ENCODE results near the gene GPC6. TPM values are rescaled to one million over a fixed set of nuclear protein-coding genes. Genes with fewer than 3 reads are reported as not detected.

Gene GPC6
- total and polyA plus RNA-seq, 9 of the 15 experiments (the other 6 are each of a cell fraction or from before 2014, with no cell fraction given): under 0.01 to 0.20 (median 0.01) TPM; not detected in 4

GRCh38 chr13:94196413-94196812, 969.8 kb downstream of the GPC6 start (continued):
- no peak for TF ChIP-seq ZNF408 (CRISPR knock-in tag; IDR thresholded peaks at IDR 0.05; ENCODE audit: low read depth)
- no peak for TF ChIP-seq MAZ (CRISPR knock-in tag; conservative IDR thresholded peaks at IDR 0.05 in 1 of 2, IDR thresholded peaks at IDR 0.05 in 1 of 2)
- TF ChIP-seq ATF7 (IDR thresholded peaks at IDR 0.05): no peak

- H2AFZ ChIP-seq (ENCODE audit: low read depth, low read length): no peak overlapping the region
- FAIRE-seq (no peak), ATAC-seq (no peak), DNase-seq (ENCODE audit: extremely low read depth in 1 of 4, low spot score in 3 of 4) (no peak)
- H3K9ac ChIP-seq (ENCODE audit: insufficient read depth in 1 of 2, low read depth in 2 of 2, low read length in 2 of 2): no peak overlapping the region
- TF ChIP-seq FOS (IDR thresholded peaks at IDR 0.05; ENCODE audit: extremely low read depth, insufficient read length): no peak
- no peak for TF ChIP-seq EZH2 (IDR thresholded peaks at IDR 0.05; ENCODE audit: borderline replicate concordance, low read depth, low read length)
- intact Hi-C loops (cut with micrococcal nuclease): no loop called here
- no peak overlapping the region for H3K4me3 ChIP-seq
- H4K20me1 ChIP-seq (replicated peaks; ENCODE audit: control insufficient read depth, insufficient read depth, low read length): no peaks in the 10 kb centered on the region
- no TSS peak for BruUV-seq (replicated peaks)
- H3K9me3 ChIP-seq (replicated peaks; ENCODE audit: control insufficient read depth, insufficient read depth, low read depth, low read length): no peaks in the 10 kb centered on the region
- no peak overlapping the region for H3K27ac ChIP-seq (ENCODE audit: extremely low read depth, low read depth, low read length)
- no peaks in the 10 kb centered on the region for H3K4me1 ChIP-seq (replicated peaks in 1 of 2; ENCODE audit: control insufficient read depth in 2 of 2, insufficient read depth in 2 of 2, low read length in 2 of 2)
- WGBS (ENCODE audit: insufficient coverage, low coverage, missing lambda C conversion rate): 0% methylated on average over 4 of the region's 4 CpGs
- no peaks in the 10 kb centered on the region for H3K27me3 ChIP-seq (ENCODE audit: control insufficient read depth in 2 of 2, insufficient read depth in 2 of 2, low read length in 2 of 2)
- CTCF ChIA-PET (ENCODE audit: low intra/inter-chr PET ratio): no interaction called here
- H3K36me3 ChIP-seq (ENCODE audit: control insufficient read depth, insufficient read depth, low read length): no peaks in the 10 kb centered on the region
- H3K79me2 ChIP-seq (ENCODE audit: control insufficient read depth, insufficient read depth, low read length): no peaks in the 10 kb centered on the region
- in situ Hi-C loops (cut with MboI): no loop called here
- H3K4me2 ChIP-seq (ENCODE audit: insufficient read depth, low read length): no peak overlapping the region
- H3K9me1 ChIP-seq (ENCODE audit: control insufficient read depth, insufficient read depth, low read length): no peaks in the 10 kb centered on the region
- POLR2A ChIA-PET: no interaction called here
Observed at GRCh38 chr13:94198681-94199080, 972.1 kb downstream of the GPC6 start.

GRCh38 chr13:94199135-94199534, 972.5 kb downstream of the GPC6 start:
- DNase-seq (ENCODE audit: extremely low read depth in 1 of 4, low spot score in 3 of 4) (no peak), FAIRE-seq (no peak), ATAC-seq (no peak)
- no peak overlapping the region for H3K4me2 ChIP-seq (ENCODE audit: insufficient read depth, low read length)
- TF ChIP-seq BRF1 (IDR thresholded peaks at IDR 0.05; ENCODE audit: borderline replicate concordance, extremely low read depth, insufficient read length) (no peak), GABPB1 (CRISPR knock-in tag; IDR thresholded peaks at IDR 0.05) (no peak), MAFK (IDR thresholded peaks at IDR 0.05; ENCODE audit: low read length) (peak; percentile 73), ZNF316 (IDR thresholded peaks at IDR 0.05) (peak; percentile 75), MAFF (IDR thresholded peaks at IDR 0.05; ENCODE audit: low read length) (peak; percentile 64), MAFG (tag; conservative IDR thresholded peaks at IDR 0.05) (peak; percentile 67), SMARCA5 (IDR thresholded peaks at IDR 0.05) (no peak), ELF2 (CRISPR knock-in tag; IDR thresholded peaks at IDR 0.05) (no peak)
- TF ChIP-seq, protein P1, sequence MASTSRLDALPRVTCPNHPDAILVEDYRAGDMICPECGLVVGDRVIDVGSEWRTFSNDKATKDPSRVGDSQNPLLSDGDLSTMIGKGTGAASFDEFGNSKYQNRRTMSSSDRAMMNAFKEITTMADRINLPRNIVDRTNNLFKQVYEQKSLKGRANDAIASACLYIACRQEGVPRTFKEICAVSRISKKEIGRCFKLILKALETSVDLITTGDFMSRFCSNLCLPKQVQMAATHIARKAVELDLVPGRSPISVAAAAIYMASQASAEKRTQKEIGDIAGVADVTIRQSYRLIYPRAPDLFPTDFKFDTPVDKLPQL (IDR thresholded peaks at IDR 0.05; ENCODE audit: extremely low read depth, insufficient read length): no peak
- no peaks in the 10 kb centered on the region for H3K9me3 ChIP-seq (replicated peaks; ENCODE audit: control insufficient read depth, insufficient read depth, low read depth, low read length)
- H3K79me2 ChIP-seq (ENCODE audit: control insufficient read depth, insufficient read depth, low read length): no peaks in the 10 kb centered on the region
- no peaks in the 10 kb centered on the region for H3K4me1 ChIP-seq (replicated peaks in 1 of 2; ENCODE audit: control insufficient read depth in 2 of 2, insufficient read depth in 2 of 2, low read length in 2 of 2)
- intact Hi-C loops (cut with micrococcal nuclease): no loop called here
- H2AFZ ChIP-seq (ENCODE audit: low read depth, low read length): no peak overlapping the region
- POLR2A ChIA-PET: no interaction called here
- H3K4me3 ChIP-seq: no peak overlapping the region
- CTCF ChIA-PET (ENCODE audit: low intra/inter-chr PET ratio): no interaction called here
- in situ Hi-C loops (cut with MboI): no loop called here
- WGBS (ENCODE audit: insufficient coverage, low coverage, missing lambda C conversion rate): 0% methylated on average over 3 of the region's 3 CpGs
- no peak overlapping the region for H3K27ac ChIP-seq (ENCODE audit: extremely low read depth, low read depth, low read length)
- no peak overlapping the region for H3K9ac ChIP-seq (ENCODE audit: insufficient read depth in 1 of 2, low read depth in 2 of 2, low read length in 2 of 2)
- no TSS peak for BruUV-seq (replicated peaks)
- H3K27me3 ChIP-seq (ENCODE audit: control insufficient read depth in 2 of 2, insufficient read depth in 2 of 2, low read length in 2 of 2): no peaks in the 10 kb centered on the region
- no peaks in the 10 kb centered on the region for H4K20me1 ChIP-seq (replicated peaks; ENCODE audit: control insufficient read depth, insufficient read depth, low read length)
- no peaks in the 10 kb centered on the region for H3K36me3 ChIP-seq (ENCODE audit: control insufficient read depth, insufficient read depth, low read length)
- no peaks in the 10 kb centered on the region for H3K9me1 ChIP-seq (ENCODE audit: control insufficient read depth, insufficient read depth, low read length)
